T-helper 1 cell treated with Interleukin-12 subunit alpha and Interleukin-12 subunit beta and Interleukin-4 antibody, amounts not matched to agents 30 μg/mL and 1 μg/mL, for 36 hours (primary cell): ENCODE measurements around the gene SLC12A4.

Source experiments
- H3K27ac Mint-ChIP-seq: one replicate; pipeline ENCODE4 v1.8.0; 2021; ENCODE audit warnings: mild to moderate bottlenecking, mixed read lengths
- H3K27me3 Mint-ChIP-seq: one replicate; pipeline ENCODE4 v1.8.0; 2021; ENCODE audit warnings: low read depth, mixed read lengths
- H3K36me3 Mint-ChIP-seq: one replicate; pipeline ENCODE4 v1.8.0; 2021; ENCODE audit warnings: low read depth, mixed read lengths
- H3K4me1 Mint-ChIP-seq: one replicate; pipeline ENCODE4 v1.8.0; 2021; ENCODE audit warnings: low read depth, mixed read lengths
- H3K4me3 Mint-ChIP-seq: one replicate; pipeline ENCODE4 v1.8.0; 2021; ENCODE audit warnings: mild to moderate bottlenecking, moderate library complexity, mixed read lengths
- H3K9me3 Mint-ChIP-seq: one replicate; pipeline ENCODE4 v1.8.0; 2021; ENCODE audit warnings: mixed read lengths

Gene SLC12A4

GRCh38 chr16:67933805-67934204 lies 34.6 kb downstream of the SLC12A4 start:
- Mint-ChIP-seq H3K4me3 (peak overlapping the region; percentile 15), H3K9me3 (no peaks in the 10 kb centered on the region), H3K36me3 (peaks cover 39% of the 10 kb centered on the region), H3K27ac (no peak overlapping the region), H3K4me1 (peaks cover 24% of the 10 kb centered on the region), H3K27me3 (no peaks in the 10 kb centered on the region)

- Mint-ChIP-seq H3K36me3 (peaks cover 41% of the 10 kb centered on the region), H3K4me1 (peaks cover 23% of the 10 kb centered on the region), H3K9me3 (no peaks in the 10 kb centered on the region), H3K27ac (no peak overlapping the region), H3K4me3 (no peak overlapping the region), H3K27me3 (no peaks in the 10 kb centered on the region)
Measured at GRCh38 chr16:67932462-67932840, 36.0 kb downstream of the SLC12A4 start.

GRCh38 chr16:67931712-67932461 lies 36.5 kb downstream of the SLC12A4 start, which contains the start of gene CTRL:
Gene CTRL, minus strand, starts transcription at chr16:67931862. Its CDS starts 10 bp downstream, at chr16:67931852.
- peak within 1 kb of the TSS; percentile 20 for H3K27ac Mint-ChIP-seq
- peaks cover 18% of the 10 kb centered on the region for H3K4me1 Mint-ChIP-seq
- H3K4me3 Mint-ChIP-seq, result no peak within 1 kb of the TSS
- peaks cover 41% of the 10 kb centered on the region for H3K36me3 Mint-ChIP-seq
- no peaks in the 10 kb centered on the region for H3K27me3 Mint-ChIP-seq
- H3K9me3 Mint-ChIP-seq, result no peaks in the 10 kb centered on the region

GRCh38 chr16:67930678-67931211 lies 37.7 kb downstream of the SLC12A4 start:
- peaks cover 17% of the 10 kb centered on the region for H3K4me1 Mint-ChIP-seq
- H3K36me3 Mint-ChIP-seq, result peaks cover 38% of the 10 kb centered on the region
- H3K9me3 Mint-ChIP-seq, result no peaks in the 10 kb centered on the region
- no peak overlapping the region for H3K27ac Mint-ChIP-seq
- H3K4me3 Mint-ChIP-seq, result no peak overlapping the region
- H3K27me3 Mint-ChIP-seq, result no peaks in the 10 kb centered on the region

DNA sequence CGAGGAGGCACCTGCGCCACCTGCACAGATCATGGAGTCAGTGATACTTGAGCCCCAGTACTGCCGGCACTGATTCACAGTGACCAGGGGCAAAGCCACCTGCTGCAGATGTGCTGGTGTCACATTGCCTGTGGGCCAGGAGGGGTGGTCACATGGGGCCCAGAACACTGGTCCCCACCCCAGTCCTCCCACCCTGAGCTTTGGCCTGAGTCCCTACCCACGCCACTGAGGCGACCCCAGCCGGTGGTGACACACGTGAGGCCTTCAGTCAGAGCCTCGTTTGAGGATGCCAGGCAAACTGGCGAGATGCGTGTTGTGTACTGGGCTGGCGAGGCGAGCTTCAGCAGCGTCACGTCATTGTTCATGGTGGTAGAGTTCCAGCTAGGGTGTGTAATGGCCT lies 38.2 kb downstream of the SLC12A4 start:
- peaks cover 32% of the 10 kb centered on the region for H3K36me3 Mint-ChIP-seq

DNA sequence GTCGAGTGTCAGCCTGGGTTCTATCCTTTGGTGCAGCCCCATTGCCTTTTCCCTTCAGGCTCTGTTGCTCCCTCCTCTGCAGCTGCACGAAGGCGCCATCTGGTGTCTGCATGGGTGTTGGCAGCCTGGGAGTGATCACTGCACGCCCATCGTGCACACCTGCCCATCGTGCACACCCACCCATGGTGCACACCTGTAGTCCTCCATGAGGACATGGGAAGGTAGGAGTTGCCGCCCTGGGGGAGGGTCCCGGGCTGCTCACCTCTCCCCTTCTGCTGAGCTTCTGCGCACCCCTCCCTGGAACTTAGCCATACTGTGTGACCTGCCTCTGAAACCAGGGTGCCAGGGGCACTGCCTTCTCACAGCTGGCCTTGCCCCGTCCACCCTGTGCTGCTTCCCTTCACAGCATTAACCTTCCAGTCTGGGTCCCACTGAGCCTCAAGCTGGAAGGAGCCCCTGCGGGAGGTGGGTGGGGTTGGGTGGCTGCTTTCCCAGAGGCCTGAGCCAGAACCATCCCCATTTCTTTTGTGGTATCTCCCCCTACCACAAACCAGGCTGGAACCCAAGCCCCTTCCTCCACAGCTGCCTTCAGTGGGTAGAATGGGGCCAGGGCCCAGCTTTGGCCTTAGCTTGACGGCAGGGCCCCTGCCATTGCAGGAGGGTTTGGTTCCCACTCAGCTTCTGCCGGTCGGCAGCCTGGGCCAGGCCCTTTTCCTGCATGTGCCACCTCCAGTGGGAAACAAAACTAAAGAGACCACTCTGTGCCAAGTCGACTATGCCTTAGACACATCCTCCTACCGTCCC lies 39.7 kb downstream of the SLC12A4 start:
- Mint-ChIP-seq H3K36me3 (peaks cover 18% of the 10 kb centered on the region), H3K4me3 (no peak overlapping the region), H3K9me3 (no peaks in the 10 kb centered on the region), H3K27me3 (no peaks in the 10 kb centered on the region), H3K27ac (no peak overlapping the region), H3K4me1 (peaks cover 3% of the 10 kb centered on the region)

More for the DNA sequence above, 38.2 kb downstream of the SLC12A4 start:
- Mint-ChIP-seq H3K27ac (no peak overlapping the region), H3K27me3 (no peaks in the 10 kb centered on the region), H3K4me1 (peaks cover 13% of the 10 kb centered on the region), H3K4me3 (no peak overlapping the region), H3K9me3 (no peaks in the 10 kb centered on the region)

DNA sequence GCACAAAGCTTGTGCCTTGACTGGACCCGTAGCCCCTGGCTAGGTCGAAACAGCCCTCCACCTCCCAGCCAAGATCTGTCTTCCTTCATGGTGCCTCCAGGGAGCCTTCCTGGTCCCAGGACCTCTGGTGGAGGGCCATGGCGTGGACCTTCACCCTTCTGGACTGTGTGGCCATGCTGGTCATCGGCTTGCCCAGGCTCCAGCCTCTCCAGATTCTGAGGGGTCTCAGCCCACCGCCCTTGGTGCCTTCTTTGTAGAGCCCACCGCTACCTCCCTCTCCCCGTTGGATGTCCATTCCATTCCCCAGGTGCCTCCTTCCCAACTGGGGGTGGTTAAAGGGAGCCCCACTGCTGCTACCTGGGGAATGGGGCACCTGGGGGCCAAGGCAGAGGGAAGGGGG lies 40.3 kb downstream of the SLC12A4 start:
- Mint-ChIP-seq H3K4me1 (no peaks in the 10 kb centered on the region), H3K27me3 (no peaks in the 10 kb centered on the region), H3K36me3 (peaks cover 16% of the 10 kb centered on the region), H3K9me3 (no peaks in the 10 kb centered on the region), H3K4me3 (no peak overlapping the region), H3K27ac (no peak overlapping the region)

DNA sequence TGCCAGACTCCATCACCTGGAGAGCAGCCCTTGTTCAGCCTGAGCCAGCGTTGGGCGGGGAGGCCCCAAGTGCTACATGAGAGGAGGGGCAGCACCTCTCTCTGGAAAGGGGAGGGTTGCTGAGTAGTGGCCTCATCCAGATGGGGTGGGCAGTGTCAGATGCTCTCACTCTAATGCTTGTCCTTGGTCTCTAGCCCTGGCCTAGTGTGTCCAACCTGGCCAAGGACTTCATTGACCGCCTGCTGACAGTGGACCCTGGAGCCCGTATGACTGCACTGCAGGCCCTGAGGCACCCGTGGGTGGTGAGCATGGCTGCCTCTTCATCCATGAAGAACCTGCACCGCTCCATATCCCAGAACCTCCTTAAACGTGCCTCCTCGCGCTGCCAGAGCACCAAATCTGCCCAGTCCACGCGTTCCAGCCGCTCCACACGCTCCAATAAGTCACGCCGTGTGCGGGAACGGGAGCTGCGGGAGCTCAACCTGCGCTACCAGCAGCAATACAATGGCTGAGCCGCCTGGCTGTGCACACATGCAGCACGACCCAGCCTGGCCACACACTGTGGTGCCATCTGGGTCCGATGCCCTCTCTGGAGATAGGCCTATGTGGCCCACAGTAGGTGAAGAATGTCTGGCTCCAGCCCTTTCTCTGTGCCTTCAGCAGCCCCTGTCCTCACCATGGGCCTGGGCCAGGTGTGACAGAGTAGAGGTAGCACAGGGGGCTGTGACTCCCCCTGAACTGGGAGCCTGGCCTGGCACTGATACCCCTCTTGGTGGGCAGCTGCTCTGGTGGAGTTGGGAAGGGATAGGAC lies 41.1 kb downstream of the SLC12A4 start:
- Mint-ChIP-seq H3K36me3 (peaks cover 14% of the 10 kb centered on the region), H3K4me1 (peaks cover under 1% of the 10 kb centered on the region), H3K4me3 (no peak overlapping the region), H3K9me3 (no peaks in the 10 kb centered on the region), H3K27me3 (no peaks in the 10 kb centered on the region), H3K27ac (no peak overlapping the region)

GRCh38 chr16:67926181-67926750 lies 42.2 kb downstream of the SLC12A4 start:
- Mint-ChIP-seq H3K4me1 (peaks cover 7% of the 10 kb centered on the region), H3K27ac (no peak overlapping the region), H3K27me3 (no peaks in the 10 kb centered on the region), H3K36me3 (peaks cover 8% of the 10 kb centered on the region), H3K9me3 (no peaks in the 10 kb centered on the region), H3K4me3 (no peak overlapping the region)

GRCh38 chr16:67924140-67924906 lies 44.1 kb downstream of the SLC12A4 start:
- H3K4me3 Mint-ChIP-seq, result no peak overlapping the region
- no peaks in the 10 kb centered on the region for H3K9me3 Mint-ChIP-seq
- H3K36me3 Mint-ChIP-seq, result peaks cover 2% of the 10 kb centered on the region
- no peaks in the 10 kb centered on the region for H3K27me3 Mint-ChIP-seq
- H3K4me1 Mint-ChIP-seq, result peaks cover 7% of the 10 kb centered on the region
- no peak overlapping the region for H3K27ac Mint-ChIP-seq

DNA sequence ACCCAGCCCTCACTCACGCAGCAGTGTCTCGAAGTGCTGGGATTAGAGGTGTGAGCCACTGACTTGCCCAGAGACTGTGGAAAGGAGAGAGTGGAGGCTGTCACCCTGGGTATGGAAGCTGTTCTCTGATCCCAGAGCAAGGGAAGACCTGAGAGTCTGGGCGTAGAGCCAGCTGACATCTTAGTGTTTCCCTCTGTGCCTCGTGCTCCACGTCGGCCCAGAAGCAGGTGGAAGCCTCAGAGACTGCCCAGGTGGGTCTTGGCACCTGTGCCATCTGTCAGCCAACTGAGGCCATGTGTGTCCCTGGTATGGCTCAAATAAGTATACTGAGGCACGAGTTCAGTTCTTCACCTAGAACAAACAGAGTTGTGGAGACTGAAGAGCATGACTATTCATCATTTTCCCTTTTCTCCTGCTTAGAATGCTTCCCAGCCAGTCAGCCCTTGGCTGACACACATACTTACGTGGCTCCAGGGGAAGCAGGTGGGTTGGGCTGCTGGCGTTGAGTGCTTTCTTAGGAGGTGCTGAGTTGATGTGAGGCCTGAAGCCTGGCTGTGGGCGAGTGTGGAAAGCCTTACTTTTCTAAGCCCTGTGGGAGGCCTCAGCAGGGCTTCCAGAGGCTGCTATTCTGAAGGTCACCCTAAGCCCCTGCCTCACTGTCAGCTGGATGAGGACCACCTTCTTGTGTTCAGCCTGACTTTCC lies 44.9 kb downstream of the SLC12A4 start:
- Mint-ChIP-seq H3K36me3 (peaks cover 2% of the 10 kb centered on the region), H3K4me1 (peaks cover 7% of the 10 kb centered on the region), H3K4me3 (no peak overlapping the region), H3K27ac (no peak overlapping the region), H3K27me3 (no peaks in the 10 kb centered on the region), H3K9me3 (no peaks in the 10 kb centered on the region)

DNA sequence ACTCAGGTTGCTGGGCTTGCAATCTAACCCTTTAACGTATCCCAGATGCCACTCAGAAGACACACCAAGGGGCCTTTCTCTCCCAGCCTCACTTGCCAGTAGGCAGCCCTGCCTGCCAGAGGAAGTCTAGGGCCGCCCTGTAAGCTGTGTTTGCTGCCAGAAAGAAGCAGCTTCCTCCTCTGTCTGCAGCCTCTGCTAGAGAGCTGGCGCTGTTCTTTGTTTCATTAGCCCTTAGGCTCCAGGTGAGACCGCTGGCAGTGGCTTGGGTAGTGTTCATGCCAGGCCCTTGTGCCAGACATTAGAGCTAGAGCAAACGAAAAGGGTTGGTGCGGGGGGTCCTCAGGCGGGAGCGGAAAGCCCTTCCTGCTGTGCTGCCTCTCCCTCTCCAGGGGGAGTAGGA lies 45.7 kb downstream of the SLC12A4 start:
- Mint-ChIP-seq H3K4me3 (no peak overlapping the region), H3K27me3 (no peaks in the 10 kb centered on the region), H3K36me3 (no peaks in the 10 kb centered on the region), H3K4me1 (peaks cover 13% of the 10 kb centered on the region), H3K9me3 (no peaks in the 10 kb centered on the region), H3K27ac (peak overlapping the region; percentile 11)

- H3K27me3 Mint-ChIP-seq, result no peaks in the 10 kb centered on the region
- H3K4me3 Mint-ChIP-seq, result no peak overlapping the region
- H3K27ac Mint-ChIP-seq, result no peak overlapping the region
- no peaks in the 10 kb centered on the region for H3K9me3 Mint-ChIP-seq
- H3K4me1 Mint-ChIP-seq, result peaks cover 18% of the 10 kb centered on the region
- no peaks in the 10 kb centered on the region for H3K36me3 Mint-ChIP-seq
Measured at GRCh38 chr16:67922221-67922620, 46.2 kb downstream of the SLC12A4 start.
